Transverse colon (tissue), 4 donors: ENCODE results near the gene GAGE12J.

Source experiments
- CTCF ChIP-seq, 5 experiments: fragments of 200-600 bp in 3 of 5; fragments of 450-650 bp in 2 of 5; sonication (generic) in 3 of 5; IDR thresholded peaks; 1 replicate in 2 of 5; 2 replicates in 3 of 5; pipeline ENCODE4 v1.5.1; 2016 to 2017; ENCODE audit warnings: antibody characterized with exemption in 5 of 5, inconsistent platforms in 3 of 5, mild to moderate bottlenecking in 2 of 5, moderate library complexity in 1 of 5
- EP300 ChIP-seq: sonication (generic); formaldehyde crosslinking; IDR thresholded peaks from one replicate; pipeline ENCODE4 v1.6.1; 2017; ENCODE audit warnings: antibody characterized with exemption, low read depth
- POLR2A ChIP-seq: fragments of 450-650 bp; IDR thresholded peaks from one replicate; pipeline ENCODE4 v1.6.1; 2016; ENCODE audit warnings: antibody characterized with exemption, mild to moderate bottlenecking, moderate library complexity
- POLR2AphosphoS5 ChIP-seq, 3 donors: sonication (generic); formaldehyde crosslinking; IDR thresholded peaks; one replicate each; pipeline ENCODE4 v1.6.1; 2016; ENCODE audit warnings: antibody characterized with exemption in 3 of 3

GRCh38 chrX:49286581-49286980 lies 35.3 kb upstream of the GAGE12J start:
- TF ChIP-seq CTCF (IDR thresholded peaks at IDR 0.05) = no peak
- no peak for TF ChIP-seq EP300
- TF ChIP-seq POLR2A = no peak
- no peak for TF ChIP-seq POLR2AphosphoS5 (IDR thresholded peaks at IDR 0.05)
